DMS114 treated with DMSO at 0.1 percent for 48 hours (cell line): ENCODE data around the gene SH2D4B.
A peak's percentile ranks its signal among the peaks of the same experiment; 100 is the strongest.

Experiments
- DNase-seq: peaks from one replicate; lab custom pipeline; 2025; ENCODE audit not compliant: unreplicated experiment; lab: John Stamatoyannopoulos, UW

Gene SH2D4B

DNA sequence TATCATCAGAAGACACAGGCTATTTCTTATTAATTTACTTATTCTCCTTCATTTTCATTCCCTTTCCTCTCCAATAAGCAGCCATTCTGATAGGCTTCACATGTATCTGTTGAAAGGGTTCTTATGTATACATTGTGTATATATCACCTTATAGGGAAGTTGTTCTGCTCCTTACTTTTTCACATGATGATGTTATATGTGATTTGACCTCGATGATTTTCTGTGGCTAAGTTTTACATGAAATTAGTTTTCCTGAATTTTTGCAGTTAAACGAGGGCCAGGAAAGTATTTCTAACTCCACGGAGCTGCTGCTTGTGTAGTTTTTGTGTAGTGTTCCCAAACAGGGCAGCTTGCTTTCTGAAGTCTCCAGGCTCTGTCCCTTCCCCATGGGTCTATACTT is 84.5 kb downstream of the SH2D4B start:
- no peak for DNase-seq

DNA sequence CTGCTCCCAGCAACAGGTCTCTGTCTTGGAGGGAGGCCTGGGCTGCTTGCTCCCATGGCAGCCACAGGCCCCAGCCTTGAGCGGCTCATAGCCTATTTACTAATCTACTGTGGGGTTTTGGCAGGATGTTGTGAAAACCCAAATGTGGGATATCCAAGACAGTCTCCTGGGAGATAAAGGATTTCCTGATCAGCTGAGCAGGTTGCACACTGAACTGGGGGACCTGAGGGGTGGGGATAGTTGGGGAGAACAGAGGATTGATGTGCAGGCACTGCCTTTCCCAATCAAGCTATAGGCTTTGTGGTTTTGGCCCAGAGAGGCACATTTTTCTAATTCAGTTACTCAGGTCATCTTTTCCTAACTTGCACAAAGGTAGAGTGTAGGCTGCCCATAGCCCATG is 92.6 kb downstream of the SH2D4B start:
- DNase-seq, result no peak

DNA sequence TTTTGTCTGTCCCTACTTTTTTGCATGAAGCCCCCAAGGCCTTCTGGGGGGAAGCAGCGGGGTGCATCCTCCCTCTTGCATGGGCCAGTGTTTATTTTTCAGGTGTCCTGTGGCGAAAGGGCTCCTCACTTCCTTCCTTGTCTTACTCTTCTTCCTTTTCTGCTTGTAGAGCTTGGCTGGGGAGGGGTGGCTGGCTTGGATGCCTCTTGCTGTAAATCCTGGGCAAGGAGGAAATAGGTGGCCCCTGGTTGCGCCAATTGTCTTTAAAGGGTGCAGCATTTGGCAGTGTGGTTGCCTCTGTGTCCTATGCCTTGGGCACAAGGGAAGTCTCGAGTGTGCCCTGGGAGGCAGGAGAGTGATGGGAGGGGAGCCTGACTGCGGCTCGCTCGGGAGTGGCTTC is 95.0 kb downstream of the SH2D4B start:
- no peak for DNase-seq

DNA sequence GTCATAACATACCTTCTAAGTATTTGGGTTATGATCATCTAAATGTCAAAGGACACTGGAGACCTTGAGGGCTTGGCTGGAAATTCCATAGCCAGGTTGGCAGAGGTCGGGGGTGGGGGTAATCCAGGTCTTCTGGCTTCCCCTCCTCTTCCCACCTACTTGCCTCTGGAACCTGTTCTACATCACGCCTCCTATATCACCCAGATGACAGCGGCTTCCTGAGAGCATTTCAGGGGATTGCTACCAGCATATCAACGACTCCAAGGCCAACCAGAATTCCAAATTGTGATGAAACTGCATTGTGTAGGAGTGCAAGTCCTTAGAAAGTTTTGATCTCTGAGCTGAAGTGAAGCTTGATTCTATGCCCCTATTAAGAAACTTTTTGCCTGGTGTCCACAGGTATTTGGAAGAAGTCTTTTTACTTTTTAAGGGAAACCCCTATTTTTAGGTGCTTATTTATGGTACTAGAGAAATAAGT is 95.7 kb downstream of the SH2D4B start:
- DNase-seq, result no peak

DNA sequence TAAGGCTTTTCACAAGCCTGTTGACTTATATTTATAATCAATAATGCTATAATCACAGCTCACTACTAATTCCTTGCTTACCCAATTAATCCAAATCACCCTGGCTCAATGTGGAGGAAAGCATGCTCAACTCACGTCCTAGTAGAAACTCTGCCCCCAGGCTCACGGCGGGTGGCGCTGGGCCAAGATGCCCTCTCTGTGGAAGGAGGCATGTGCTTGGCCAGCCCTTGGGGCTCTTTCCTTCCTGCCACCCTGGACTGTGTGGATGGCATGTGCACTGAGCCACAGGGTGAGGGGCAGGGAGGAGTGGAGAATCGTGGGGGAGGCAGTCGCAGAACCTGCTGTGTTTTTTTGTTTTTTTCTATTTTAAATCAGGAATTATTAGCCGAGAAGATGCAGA is 96.2 kb downstream of the SH2D4B start:
- no peak for DNase-seq

DNA sequence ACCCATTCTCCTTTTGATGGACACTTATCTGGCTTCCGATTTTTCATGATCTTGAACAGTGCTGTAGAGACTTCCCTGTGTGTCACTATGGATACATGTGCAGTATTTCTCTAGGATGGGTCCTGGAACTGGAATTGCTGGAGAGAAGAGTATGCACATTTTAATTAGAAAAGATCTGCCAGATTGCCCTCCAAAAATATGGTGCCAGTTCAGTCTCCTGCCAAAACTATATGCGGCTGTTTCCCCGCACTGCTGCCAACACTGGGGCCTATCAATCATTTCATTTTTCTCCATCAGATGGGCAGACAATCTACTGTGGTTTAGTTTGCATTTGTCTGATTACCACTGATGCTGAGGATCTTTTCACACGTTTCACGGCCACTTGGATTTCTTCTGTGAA is 105.0 kb downstream of the SH2D4B start:
- DNase-seq, result no peak

DNA sequence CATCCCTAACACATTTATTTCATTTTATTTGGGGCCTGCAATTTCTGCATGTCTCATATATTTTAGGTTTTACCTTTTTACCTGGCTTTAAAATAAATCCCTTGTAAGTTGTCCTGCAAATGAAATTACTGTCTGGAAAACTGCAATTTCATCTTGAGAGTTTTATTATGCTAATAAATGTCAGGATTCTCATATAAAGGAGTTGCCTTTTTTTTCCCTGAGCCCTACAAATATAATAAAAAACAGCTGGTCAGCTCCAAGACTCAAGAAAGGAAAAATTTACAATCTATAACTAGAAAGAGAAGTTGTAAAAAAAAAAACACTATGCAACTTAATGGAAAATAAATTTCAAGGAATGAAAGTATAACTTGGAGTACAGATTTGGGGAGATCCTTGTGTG is 108.7 kb downstream of the SH2D4B start:
- DNase-seq, result no peak

DNA sequence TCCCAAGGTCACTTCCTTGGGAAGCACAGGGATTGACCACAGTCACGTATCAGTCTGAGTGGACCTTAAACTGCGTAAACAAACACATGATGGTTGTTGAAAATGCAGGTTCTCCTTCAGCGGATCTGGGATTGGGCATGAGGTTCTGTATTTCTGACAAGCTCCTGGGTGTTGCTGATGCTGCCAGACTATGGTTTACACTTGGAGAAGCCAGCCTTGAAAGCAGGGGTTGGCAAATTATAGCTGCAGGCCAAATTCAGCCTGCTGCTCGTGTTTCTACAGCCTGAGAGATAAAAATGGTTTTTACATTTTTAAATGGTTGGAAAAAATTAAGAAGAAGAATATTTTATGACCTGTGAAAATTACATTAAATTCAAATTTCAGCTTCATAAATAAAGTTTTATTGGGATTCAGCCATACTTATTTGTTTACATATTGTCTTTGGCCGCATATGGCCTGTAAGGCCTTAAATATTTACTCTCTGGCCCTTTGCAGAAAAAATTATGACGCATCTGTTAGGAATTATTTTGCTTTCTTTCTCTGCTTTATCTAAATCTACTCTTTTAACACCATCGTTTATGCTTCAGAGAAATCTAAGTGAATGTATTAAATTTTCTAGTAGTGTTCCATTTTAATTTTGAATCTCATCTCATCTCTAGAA is 109.6 kb downstream of the SH2D4B start:
- no peak for DNase-seq

DNA sequence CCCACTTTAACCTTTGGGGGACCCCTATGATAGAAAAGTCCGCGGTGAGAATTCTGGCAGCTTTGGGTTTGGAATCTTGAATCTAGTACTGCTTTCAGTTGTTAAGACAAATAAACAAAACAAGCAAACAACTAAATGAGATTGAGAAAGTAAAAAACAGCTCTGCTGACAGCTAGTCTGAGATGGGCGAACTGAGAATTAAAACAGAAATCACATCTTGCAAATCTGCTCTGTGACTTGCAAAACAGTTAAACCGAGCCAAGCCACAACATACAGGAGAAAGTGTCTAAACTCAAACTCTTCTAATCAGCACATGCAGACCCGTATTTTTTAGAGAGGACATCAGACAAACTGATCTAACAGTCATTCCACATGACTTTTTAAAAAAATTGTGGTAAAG is 110.4 kb downstream of the SH2D4B start:
- DNase-seq, result no peak

DNA sequence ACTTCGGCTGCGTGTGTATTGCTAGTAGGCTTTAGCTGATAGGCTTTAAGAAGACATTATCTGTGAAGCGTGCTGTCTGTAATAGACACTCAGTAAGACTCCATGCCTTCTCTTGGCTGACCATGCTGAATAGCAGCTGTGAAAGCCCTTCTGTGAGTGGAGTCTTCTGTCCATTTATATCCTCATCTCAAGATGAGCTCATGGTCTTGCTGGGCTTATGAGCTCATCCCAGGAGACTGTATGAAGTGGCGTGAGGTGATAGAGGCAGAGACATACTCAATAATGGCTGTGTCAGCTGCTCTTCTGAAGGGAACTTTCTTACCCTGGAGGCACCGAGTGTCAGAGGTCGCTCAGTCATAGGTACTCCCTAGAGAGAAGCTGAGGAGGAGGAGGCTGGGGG is 111.5 kb downstream of the SH2D4B start:
- no peak for DNase-seq

DNA sequence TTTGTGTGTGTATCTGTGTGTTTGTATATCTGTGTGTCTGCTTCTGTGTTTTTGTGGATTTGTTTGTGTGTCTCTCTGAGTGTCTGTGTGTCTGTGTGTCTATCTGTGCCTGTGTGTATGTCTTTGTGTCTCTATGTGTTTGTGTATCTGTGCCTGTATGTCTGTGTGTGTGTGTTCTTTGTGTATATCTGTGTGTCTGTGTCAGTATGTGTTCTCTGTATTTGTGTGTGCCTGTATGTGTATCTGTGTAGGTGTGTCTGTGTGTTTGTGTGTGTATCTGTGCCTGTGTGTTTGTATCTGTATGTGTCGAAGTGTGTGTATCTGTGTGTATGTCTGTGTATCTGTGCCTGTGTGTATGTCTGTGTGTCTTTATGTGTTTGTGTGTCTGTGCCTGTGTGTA is 118.2 kb downstream of the SH2D4B start:
- no peak for DNase-seq

DNA sequence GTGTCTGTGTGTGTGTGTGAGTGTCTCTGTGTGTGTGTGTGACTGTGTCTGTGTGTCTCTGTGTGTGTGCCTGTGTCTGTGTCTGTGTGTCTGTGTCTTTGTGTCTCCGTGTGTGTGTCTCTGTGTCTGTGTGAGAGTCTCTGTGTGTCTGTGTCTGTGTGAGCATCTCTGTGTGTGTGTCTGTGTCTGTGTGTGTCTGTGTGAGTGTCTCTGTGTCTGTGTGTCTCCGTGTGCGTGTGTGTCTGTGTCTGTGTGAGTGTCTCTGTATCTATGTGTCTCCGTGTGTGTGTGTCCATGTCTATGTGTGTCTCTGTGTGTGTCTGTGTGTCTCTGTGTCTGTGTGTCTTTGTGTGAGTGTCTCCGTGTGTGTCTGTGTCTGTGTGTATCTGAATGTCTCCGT is 120.4 kb downstream of the SH2D4B start:
- DNase-seq, result no peak

DNA sequence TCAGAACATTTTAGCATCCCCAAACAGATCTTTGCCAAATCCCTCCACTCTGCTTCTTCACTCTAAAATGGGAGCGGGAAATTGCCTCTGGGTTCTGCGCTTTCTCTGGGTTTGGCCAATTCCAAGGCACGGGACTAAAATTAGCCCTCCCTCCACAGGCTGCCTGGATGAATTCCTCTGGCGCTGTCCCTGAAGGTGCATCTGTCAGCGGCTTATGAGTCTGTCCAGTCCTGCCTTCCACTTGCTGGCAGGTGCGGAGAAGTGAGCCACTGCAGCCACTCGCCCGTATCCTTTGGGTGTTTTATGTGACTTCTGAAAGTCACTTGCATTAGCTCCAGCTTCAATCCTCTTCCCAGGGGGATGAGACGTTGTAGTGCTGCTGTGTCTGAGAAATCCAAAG is 121.6 kb downstream of the SH2D4B start:
- DNase-seq, result no peak

DNA sequence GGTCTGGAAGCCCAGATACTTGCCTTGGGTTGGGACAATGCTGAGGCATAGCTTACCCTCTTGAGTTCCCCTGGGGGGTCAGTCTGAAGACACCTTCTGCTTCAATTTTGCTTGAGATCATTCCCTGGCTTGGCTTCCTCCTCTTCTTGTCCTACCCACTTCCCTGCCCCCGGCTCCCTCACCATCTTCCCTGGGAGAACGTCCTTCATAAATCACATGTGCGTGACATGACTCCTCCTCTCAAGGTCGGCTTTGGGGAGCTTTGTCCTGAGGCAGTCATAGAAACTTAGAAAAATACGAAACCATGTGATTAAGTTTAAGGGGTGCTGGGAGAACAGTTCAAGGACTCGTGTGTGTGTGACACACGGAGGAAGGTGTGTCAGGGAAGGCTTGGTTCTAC is 122.6 kb downstream of the SH2D4B start:
- no peak for DNase-seq

DNA sequence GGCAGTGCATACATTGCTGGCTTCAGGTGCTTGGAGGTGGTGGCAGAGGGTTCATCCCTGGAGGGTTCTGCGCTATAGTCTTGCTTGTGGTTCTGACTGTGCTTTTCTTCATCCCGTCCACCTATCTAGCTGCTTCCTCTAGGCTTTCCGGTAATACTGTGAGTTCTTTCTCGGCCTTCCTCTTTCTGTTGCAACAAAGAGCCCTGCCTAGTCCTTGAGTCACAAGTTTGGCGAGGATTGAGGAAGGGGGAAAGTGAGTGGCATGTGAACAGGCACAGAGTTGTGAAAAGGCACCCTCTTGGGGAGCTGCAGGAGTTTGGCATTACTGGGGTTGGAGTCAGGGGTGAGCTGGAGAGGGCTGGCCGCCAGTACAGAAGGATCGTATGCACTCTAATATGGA is 123.0 kb downstream of the SH2D4B start:
- no peak for DNase-seq

DNA sequence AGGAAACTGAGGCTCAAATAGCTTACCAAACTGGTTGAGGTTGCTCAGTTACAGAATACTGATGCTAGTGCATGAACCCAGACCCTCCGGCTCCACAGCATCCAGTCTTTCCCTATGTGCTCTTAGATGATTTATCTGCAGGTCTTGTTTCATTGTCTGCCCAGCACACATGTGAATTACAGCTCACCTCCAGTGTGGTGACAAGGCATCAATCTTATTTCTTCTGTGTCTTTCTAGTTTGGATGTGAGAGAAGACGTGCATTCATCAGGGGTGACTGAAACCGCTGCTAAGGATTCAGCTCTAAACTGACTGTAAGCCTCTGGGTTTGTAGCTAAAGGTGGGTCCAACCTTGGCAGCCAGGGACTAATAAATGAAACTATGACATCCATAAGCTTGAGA is 123.8 kb downstream of the SH2D4B start:
- no peak for DNase-seq

DNA sequence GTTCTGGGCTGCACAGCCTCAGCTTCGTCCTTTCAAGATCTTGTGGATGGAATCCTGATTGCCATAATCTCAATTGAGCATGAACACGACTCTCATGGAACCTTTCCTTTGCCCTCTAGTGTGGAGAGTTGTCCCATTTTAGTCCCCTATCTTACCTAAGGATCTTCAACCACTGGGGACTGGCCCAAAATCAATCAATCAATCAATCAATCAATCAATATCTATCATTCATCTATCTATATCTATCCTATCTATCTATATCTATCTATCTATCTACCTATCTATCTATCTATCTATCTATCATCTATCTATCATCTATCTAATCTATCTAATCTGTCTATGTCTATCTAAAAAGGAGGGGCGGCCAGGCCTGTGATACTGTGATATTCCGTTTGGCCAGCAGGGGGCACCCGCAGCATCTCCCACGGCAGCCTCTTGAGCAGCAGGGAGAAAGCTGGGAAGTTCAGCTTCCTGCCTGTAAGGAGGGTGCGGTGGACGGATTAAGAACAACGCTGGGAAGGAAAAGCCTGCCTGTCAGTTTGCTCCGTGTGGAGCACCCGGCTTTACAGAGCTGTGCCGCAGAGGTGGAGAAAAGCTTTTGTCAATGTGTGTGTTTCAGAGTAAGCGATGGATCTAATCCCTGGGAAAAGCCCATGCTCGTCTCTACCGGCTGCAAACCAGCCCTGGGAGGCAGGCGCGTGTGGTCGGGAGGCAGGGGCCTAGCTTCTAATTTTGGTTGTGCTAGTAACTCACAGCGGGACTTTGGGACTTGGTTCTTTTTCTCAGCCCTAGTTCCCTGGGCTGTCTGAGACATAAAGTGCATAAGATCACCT is 124.9 kb downstream of the SH2D4B start:
- peak; percentile 84 for DNase-seq

DNA sequence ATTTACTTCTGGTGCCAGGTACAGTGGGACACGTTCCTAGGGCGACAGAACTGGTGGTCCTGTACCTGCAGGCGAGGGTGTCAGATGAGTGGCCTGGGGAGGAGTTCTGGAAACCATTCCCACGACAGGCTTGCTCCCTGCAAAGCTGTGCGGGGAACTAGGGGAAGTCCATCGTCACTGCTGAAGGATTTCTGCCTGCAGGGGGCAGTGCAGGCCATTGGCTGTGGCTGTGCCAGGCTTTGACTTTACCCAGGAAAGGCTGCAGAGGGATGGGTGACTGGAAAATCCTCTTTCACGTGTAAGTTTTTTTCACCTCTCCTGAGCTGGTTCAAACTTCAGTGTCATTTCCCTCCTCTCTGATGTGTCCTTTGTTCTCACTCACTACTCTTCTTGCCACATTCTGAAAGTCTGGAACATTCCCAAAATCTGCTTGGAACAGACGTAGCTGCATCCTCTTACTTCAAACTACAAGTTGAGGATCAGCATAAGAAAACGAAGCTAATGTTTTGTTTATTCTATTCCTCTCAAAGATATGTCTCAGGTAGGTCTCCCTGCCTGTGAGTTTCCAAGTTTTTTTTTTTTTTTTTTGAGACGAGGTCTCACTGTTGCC is 126.5 kb downstream of the SH2D4B start:
- peak; percentile 49 for DNase-seq

DNA sequence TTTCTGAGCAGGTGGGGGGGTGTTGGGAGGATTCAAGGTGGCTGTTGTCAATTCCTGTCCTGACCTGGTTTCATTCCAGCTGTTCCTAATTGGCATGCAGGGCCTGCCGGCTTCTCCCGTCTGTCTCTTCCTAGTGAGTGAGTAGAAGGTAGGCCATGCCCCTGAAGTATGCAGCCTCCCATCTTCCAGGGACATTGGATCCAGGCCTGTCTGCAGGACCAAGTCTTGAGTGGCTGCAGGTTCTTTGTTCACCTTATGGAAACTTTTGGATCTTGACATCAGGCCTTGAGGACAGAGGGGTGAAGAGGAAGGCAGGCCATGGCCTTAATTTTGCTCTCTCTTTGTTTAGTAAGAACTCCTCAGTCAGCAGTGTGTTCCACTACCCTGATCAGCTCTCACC is 131.8 kb downstream of the SH2D4B start:
- no peak for DNase-seq

DNA sequence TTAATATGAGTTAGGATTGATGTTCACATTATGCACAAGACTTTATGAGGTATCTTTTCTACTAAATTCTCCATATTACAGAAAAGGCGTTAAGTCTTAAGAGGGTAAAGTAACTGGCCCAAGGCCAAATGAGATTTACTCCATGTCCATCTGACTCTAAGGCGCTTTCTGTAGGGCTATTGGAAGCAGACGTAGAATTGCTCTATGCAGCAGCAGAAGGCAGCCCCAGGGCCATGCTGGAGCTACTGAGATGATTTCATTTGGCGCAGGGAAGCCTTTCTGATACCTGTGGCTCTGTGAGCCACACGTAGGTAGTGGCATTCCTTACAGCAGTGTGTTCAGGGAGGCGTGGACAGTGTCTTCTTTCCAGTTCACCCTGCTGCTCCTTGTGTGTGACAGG is 133.1 kb downstream of the SH2D4B start:
- DNase-seq, result no peak

DNA sequence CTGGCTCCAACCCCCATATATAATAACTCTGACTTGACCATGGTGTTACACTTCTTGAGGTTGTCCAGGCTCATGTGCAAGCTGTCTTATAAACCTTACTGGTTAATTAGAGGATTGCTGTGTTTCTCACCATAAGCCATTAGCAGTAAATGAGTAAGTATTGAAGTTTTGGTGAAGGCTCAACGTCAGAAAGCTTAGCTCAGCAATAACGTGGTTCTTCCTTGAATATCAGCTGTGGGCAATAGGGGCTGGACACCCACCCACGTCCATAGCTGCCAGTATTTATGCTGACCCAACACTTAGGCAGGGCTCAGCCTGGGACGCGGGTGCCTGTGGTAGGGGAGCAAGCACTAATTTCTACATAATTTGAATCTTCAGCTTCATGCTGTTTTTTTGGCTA is 134.1 kb downstream of the SH2D4B start:
- DNase-seq, result no peak

DNA sequence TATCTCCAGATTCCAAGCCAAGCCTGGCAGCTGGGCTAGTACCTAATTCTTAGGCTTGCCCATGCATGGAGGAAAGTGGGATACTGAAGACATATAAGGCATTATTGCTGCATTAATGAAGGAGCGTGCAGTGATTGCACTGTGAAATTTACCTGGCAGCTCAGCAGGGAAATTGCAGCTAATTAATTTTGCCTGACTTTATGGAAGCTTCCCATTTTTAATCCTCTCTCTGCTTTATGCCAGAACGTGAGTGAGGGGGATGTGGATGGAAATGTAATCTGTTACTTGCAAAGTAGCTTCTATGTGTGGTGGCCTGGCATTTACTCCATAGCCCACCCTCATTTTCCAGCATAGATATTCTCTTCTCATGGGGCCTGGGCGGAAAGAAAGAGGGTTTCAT is 134.9 kb downstream of the SH2D4B start:
- DNase-seq, result no peak
